Activated CD8-positive, alpha-beta memory T cell treated with anti-CD3 and anti-CD28 coated beads, Interleukin-2, amount 50 U/mL, for 1 hour (primary cell): Measurements from ENCODE around the gene CNPY4.
"Not testable (repeated sequence)": the region's sequence is repeated elsewhere in the genome, so short reads cannot be mapped to it uniquely, and the experiment has no call there.

Source experiments
- DNase-seq: peaks from one replicate; pipeline ENCODE4 v3.0.0-alpha.2; 2020; ENCODE audit errors: extremely low read depth

The CNPY4 gene

DNA sequence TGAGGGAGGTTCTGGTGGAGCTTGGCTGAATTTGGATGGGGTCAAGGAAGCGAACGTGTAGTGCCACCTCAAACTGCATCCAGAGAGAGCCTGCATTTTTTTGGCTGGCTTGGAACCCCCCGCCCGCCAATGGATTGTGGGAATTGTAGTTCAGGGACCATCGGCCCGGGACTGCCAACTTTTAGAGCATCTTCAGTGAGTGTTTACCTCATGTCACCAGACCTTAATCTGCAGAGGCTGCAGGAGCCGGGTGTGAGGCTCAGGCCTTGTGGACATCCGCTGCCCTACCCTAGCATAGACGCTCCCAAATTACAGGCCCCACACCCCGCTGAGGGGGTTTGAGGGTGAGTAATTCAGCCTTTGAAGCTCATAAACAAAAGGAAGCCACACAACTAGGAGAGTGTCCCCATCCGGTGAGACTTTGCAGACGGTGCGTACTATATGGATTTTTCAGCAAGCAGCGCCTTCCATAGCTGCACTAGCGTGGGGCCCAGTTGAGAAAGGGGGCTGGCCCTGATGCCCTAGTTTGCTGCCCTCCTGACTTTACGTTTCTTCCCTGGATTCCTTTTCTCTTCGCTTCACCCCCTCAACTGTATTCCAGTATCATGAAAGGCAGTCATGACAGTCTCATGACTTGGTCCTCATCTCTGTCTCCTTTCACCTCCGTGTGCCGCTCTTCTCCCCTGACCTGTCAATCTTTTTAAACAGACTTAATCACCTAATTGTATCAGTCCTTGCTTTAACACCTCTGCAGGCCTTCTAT is 717 bp downstream of the CNPY4 start:
- peak; percentile 28 for DNase-seq

DNA sequence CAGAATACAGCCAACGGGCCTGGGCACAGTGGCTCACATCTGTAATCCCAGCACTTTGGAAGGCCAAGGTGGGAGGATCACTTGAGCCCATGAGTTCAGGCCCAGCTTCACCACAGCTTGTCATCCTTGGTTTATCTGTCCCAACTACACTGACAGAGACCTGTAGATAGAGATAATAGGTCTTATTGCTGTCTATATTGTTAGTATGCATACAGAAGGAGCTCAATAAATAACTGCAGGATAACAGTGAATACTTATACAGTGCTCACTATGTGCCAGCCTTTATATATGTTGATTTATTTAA is 1.3 kb downstream of the CNPY4 start:
- no peak for DNase-seq

GRCh38 chr7:100122067-100122466 is 2.6 kb downstream of the CNPY4 start:
- DNase-seq = no peak

- no peak for DNase-seq
Observed at GRCh38 chr7:100122568-100122967, 3.1 kb downstream of the CNPY4 start.

GRCh38 chr7:100124301-100125230 is 5.1 kb downstream of the CNPY4 start:
- DNase-seq = no peak

GRCh38 chr7:100126239-100126930 is 7.0 kb downstream of the CNPY4 start:
- no peak for DNase-seq

DNA sequence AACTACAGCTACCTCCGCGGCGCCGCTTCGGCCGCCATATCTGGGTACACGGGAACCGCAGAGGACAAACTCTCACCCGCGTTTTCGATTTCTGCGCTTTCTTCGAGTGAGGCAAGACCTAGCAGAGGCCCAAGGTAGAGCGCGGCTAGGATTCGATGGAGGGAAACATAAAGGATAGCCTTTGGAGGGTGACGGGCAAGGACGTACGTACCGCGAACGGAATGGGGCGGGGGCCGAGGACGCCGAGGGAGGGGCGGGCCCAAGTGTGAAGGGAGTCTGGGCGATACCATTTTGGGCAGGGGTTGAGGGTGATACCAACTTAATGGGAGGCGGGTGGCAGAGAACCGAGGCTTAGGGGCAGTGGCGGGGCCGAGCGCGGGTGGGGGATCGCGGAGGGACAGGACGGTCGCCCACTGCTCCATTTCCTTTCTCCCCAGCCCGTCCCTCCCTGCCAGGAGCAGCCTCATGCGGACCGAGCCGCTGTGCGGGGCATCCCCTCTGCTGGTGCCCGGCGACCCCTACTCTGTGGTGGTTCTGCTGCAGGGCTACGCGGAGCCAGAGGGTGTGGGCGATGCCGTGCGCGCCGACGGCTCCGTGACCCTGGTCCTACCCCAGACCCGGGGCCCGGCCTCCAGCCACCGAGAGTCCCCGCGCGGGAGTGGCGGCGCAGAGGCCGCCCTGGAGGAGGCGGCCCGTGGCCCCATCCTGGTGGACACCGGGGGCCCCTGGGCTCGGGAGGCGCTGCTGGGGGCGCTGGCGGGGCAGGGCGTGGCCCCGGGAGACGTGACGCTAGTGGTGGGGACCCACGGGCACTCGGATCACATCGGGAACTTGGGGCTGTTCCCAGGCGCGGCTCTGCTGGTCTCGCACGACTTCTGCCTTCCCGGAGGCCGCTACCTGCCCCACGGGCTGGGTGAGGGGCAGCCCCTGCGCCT is 7.8 kb downstream of the CNPY4 start, which contains the start of gene MBLAC1:
Gene MBLAC1 (plus strand): TSS at position 37 of the 935 bp plus-strand sequence. CDS start 429 bp downstream, at position 466.
- DNase-seq = peak; percentile 86

DNA sequence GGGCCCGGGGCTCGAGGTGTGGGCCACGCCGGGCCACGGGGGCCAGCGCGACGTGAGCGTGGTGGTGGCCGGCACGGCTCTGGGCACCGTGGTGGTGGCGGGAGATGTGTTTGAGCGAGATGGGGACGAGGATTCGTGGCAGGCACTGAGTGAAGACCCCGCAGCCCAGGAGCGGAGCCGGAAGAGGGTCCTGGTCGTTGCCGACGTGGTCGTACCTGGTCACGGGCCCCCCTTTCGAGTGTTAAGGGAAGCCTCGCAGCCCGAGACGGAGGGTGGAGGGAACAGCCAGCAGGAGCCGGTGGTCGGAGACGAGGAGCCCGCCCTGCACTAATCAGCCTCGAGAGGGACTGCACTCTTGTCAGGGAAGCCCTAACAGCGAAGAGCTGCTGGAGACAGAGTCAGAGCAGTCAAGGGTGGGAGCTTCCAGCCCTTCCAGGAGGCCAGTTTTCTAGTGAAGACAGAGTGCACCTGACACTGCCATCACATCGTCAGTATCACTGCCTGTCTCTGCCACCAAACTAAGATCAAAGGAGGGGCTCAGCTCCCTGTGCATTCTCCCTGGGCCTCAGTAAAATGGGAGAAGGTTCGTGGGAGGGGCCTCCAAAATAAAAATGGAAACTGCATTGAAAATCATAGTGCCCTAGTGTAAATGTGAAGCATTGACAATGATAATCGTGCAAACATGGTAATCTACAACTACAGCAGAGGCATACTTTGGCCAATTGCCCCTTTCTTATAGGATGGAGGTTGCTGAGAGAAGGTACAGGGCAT is 8.6 kb downstream of the CNPY4 start:
- no peak for DNase-seq

- no peak for DNase-seq
Observed at GRCh38 chr7:100128637-100128963, 9.2 kb downstream of the CNPY4 start.

- not testable (repeated sequence) for DNase-seq
Observed at GRCh38 chr7:100130220-100130607, 10.8 kb downstream of the CNPY4 start.

DNA sequence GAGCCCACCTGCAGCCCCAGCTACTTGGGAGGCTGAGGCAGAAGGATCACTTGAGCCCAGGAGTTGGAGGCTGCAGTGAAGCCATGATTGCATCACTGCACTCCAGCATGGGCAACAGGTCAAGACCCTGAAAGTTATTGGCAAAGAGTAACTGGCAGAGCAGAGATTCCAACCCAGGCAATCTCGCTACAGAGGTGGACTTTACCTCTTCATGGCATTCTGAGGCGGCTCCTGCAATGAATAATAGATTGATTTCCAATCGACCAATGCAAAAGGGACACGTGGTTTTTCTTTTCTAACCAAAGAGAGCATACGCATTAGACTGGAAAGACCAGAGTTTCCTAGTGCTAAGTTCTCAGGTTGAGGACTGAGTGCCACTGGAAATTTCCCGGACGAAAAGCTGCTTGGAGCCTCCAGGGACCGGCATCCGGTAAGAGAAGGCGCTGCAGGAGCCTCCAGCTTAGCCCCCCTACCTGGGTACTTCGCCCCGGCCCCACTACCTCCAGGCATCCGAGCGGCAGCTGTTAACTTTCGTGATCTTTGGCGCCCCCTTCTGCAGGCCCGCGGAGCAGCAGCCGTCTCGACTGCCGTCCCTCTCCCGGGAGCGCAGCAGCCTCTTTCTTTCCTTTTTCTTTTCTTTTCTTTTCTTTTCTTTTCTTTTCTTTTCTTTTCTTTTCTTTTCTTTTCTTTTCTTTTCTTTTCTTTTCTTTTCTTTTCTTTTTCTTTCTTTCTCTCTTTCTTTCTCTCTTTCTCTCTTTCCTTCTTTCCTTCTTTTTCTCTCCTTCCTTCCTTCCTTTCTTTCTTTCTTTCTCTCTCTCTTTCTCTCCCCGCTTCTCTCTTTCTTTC is 11.4 kb downstream of the CNPY4 start:
- no peak for DNase-seq

- DNase-seq = no peak
Observed at GRCh38 chr7:100132126-100132525, 12.7 kb downstream of the CNPY4 start.

GRCh38 chr7:100132697-100133151 is 13.3 kb downstream of the CNPY4 start:
- DNase-seq = no peak

GRCh38 chr7:100137851-100138760 is 18.7 kb downstream of the CNPY4 start:
- DNase-seq = no peak

DNA sequence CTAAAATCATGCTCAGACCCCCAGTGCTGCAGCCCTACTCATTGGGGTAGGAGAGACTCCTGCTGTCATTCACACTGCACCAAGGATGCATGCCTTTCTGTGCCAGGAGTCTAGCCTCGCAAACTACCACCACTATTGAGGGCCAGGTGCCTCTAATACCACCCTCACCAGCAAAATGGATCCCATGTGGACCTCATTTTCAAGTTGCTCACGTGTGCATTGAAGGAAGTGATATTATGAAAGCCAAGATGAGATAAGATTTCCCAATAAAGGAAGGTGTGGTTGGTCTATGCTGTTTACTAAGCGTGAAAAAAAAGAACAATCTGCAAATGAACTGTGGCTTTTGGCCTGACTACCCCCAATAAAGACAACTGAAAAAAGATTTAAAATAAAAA is 22.1 kb downstream of the CNPY4 start:
- no peak for DNase-seq

- DNase-seq = no peak
Observed at GRCh38 chr7:100142461-100142860, 23.0 kb downstream of the CNPY4 start.

DNA sequence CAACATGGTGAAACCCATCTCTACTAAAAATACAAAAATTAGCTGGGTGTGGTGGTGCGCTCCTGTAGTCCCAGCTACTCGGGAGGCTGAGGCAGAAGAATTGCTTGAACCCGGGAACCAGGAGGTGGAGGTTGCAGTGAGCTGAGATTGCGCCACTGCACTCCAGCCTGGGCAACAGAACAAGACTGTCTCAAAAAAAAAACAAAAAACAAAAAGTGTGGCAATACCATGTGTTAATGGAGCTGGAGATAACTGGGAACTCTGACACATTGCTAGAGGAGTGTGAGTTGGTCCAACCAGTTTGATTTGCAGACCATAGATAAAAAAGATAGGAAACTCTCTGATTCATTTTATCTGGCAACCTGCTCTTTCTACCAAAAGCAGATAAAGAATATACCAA is 26.9 kb downstream of the CNPY4 start:
- DNase-seq = not testable (repeated sequence)

GRCh38 chr7:100147278-100147677 is 27.8 kb downstream of the CNPY4 start:
- no peak for DNase-seq

DNA sequence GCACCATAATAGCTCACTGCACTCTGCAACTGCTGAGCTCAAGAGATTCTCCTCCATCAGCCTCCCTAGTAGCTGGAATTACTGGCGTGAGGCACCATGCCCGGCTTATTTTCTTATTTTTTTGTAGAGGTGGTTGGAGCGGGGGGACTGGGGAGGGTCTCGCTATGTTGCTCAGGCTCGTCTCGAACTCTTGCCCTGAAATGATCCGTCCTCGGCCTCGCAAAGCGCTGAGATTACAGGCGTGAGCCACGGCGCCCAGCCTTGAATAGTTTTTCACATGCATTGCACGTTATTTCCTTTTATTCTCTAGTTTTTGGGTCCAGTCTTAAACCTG is 28.8 kb downstream of the CNPY4 start:
- DNase-seq = no peak
